Vagina (tissue), 2 donors: ENCODE measurements around the gene MED16. TPM values are rescaled to one million over a fixed set of nuclear protein-coding genes. Genes with fewer than 3 reads are reported as not detected.

Experiments used
- DNase-seq, 2 donors: peaks; one replicate each; pipeline ENCODE4 v3.0.0-alpha.2; 2017; ENCODE audit errors: extremely low spot score in 2 of 2
- H3K27ac ChIP-seq: fragments of 200-600 bp; sonication (generic); one replicate; pipeline ENCODE4 v1.5.1; 2019
- H3K27me3 ChIP-seq: fragments of 200-600 bp; sonication (generic); one replicate; pipeline ENCODE4 v1.5.1; 2019
- H3K36me3 ChIP-seq, 2 donors: fragments of 200-600 bp; sonication (generic); one replicate each; pipeline ENCODE4 v1.5.1; 2017 to 2019
- H3K4me1 ChIP-seq: fragments of 200-600 bp; sonication (generic); one replicate; pipeline ENCODE4 v1.5.1; 2019
- H3K4me3 ChIP-seq, 2 donors: fragments of 200-600 bp; sonication (generic); 1 replicate in 1 of 2; 2 replicates in 1 of 2; pipeline ENCODE4 v1.5.1; 2016 to 2019
- H3K9me3 ChIP-seq: fragments of 200-600 bp; sonication (generic); one replicate; pipeline ENCODE4 v1.5.1; 2019
- CTCF ChIP-seq, 3 experiments: fragments of 450-650 bp in 2 of 3; fragments of 200-600 bp in 1 of 3; sonication (generic) in 1 of 3; IDR thresholded peaks; one replicate each; pipeline ENCODE4 v1.5.1; 2017 to 2019; ENCODE audit warnings: antibody characterized with exemption in 3 of 3, mild to moderate bottlenecking in 2 of 3, moderate library complexity in 2 of 3
- POLR2A ChIP-seq, 2 donors: fragments of 450-650 bp; IDR thresholded peaks; one replicate each; pipeline ENCODE4 v1.6.1; 2017; ENCODE audit warnings: antibody characterized with exemption in 2 of 2, mild to moderate bottlenecking in 2 of 2, moderate library complexity in 2 of 2
- POLR2AphosphoS5 ChIP-seq, 2 donors: sonication (generic); formaldehyde crosslinking; IDR thresholded peaks; one replicate each; pipeline ENCODE4 v1.9.0; 2017; ENCODE audit warnings: antibody characterized with exemption in 2 of 2, mild to moderate bottlenecking in 2 of 2, low read depth in 1 of 2; ENCODE audit not compliant: insufficient read depth in 1 of 2
- intact Hi-C: fragments of 100-400 bp; cut with DNase I; formaldehyde crosslinking; loops from one replicate; pipeline ENCODE4 v1.15.1; 2023
- total RNA-seq: library from RNA; depleted of rRNA; stranded (reverse); fragments of >200 nt; gene quantifications from one replicate; pipeline ENCODE4 v1.2.3, GENCODE V29; 2016

The MED16 gene
- total RNA-seq, 1 donor from 2014 or later: 46.9 TPM

GRCh38 chr19:885536-886224, 7.3 kb downstream of the MED16 start:
- intact Hi-C loops: no loop called here
- H3K4me1 ChIP-seq: no peaks in the 10 kb centered on the region
- no peaks in the 10 kb centered on the region for H3K27me3 ChIP-seq
- DNase-seq: no peak
- H3K27ac ChIP-seq: no peak overlapping the region
- H3K9me3 ChIP-seq: no peaks in the 10 kb centered on the region
- peaks cover 3 to 80% of the 10 kb centered on the region in 2 donors for H3K36me3 ChIP-seq
- no peak for TF ChIP-seq POLR2A (IDR thresholded peaks at IDR 0.05)
- TF ChIP-seq CTCF (IDR thresholded peaks at IDR 0.05): no peak
- no peak for TF ChIP-seq POLR2AphosphoS5 (IDR thresholded peaks at IDR 0.05; ENCODE audit: insufficient read depth in 1 of 2, low read depth in 1 of 2)
- no peak overlapping the region for H3K4me3 ChIP-seq

- Histone ChIP-seq H3K9me3 (no peaks in the 10 kb centered on the region), H3K4me3 (no peak overlapping the region), H3K27me3 (no peaks in the 10 kb centered on the region), H3K27ac (no peak overlapping the region), H3K4me1 (no peaks in the 10 kb centered on the region), H3K36me3 (peaks cover 3 to 78% of the 10 kb centered on the region in 2 donors)
- no peak for TF ChIP-seq CTCF (IDR thresholded peaks at IDR 0.05)
- TF ChIP-seq POLR2A (IDR thresholded peaks at IDR 0.05): no peak
- TF ChIP-seq POLR2AphosphoS5 (IDR thresholded peaks at IDR 0.05; ENCODE audit: insufficient read depth in 1 of 2, low read depth in 1 of 2): no peak
- intact Hi-C loops: no loop called here
- DNase-seq: no peak
Measured at GRCh38 chr19:884420-885211, 8.4 kb downstream of the MED16 start.

GRCh38 chr19:883661-884211, 9.3 kb downstream of the MED16 start:
- peaks cover 3 to 78% of the 10 kb centered on the region in 2 donors for H3K36me3 ChIP-seq
- no peak overlapping the region for H3K27ac ChIP-seq
- H3K4me3 ChIP-seq: no peak overlapping the region
- no peaks in the 10 kb centered on the region for H3K27me3 ChIP-seq
- TF ChIP-seq POLR2A (IDR thresholded peaks at IDR 0.05): no peak
- TF ChIP-seq POLR2AphosphoS5 (IDR thresholded peaks at IDR 0.05; ENCODE audit: insufficient read depth in 1 of 2, low read depth in 1 of 2): no peak
- TF ChIP-seq CTCF (IDR thresholded peaks at IDR 0.05): no peak
- intact Hi-C loops: no loop called here
- no peaks in the 10 kb centered on the region for H3K4me1 ChIP-seq
- DNase-seq: no peak
- no peaks in the 10 kb centered on the region for H3K9me3 ChIP-seq

- no peak overlapping the region for H3K27ac ChIP-seq
- intact Hi-C loops: no loop called here
- H3K9me3 ChIP-seq: no peaks in the 10 kb centered on the region
- DNase-seq: no peak
- peaks cover 3 to 71% of the 10 kb centered on the region in 2 donors for H3K36me3 ChIP-seq
- H3K4me1 ChIP-seq: no peaks in the 10 kb centered on the region
- no peak overlapping the region for H3K4me3 ChIP-seq
- no peaks in the 10 kb centered on the region for H3K27me3 ChIP-seq
- no peak for TF ChIP-seq CTCF (IDR thresholded peaks at IDR 0.05)
- TF ChIP-seq POLR2A (IDR thresholded peaks at IDR 0.05): no peak
- TF ChIP-seq POLR2AphosphoS5 (IDR thresholded peaks at IDR 0.05; ENCODE audit: insufficient read depth in 1 of 2, low read depth in 1 of 2): no peak
Measured at GRCh38 chr19:882871-883497, 10.0 kb downstream of the MED16 start.
